ENCODE measurements around the gene NAP1L4.

DNA sequence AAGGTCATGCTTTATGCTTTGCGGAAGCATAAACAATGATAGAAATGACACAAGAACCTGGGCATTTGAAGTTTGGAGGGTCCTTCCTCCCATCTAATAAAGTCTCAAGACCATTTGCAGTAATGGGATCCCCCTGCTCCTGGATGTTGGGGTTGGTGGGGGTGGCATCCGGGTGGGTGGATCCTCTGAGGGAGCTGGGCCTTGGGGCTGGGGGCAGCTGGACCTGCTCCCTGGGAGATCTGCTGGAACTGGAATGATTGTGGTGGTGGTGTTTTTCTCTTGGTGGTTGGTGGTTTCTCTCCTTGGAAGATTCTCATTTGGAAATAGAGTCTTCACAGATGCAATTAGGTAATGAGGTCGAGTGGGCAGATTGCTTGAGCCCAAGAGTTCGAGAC lies 2.2 kb upstream of the NAP1L4 start:
- TF ChIP-seq CTCF (IDR thresholded peaks at IDR 0.05) (no peak), ZFX (IDR thresholded peaks at IDR 0.05; ENCODE audit: borderline replicate concordance) (no peak)

All from 22Rv1 (cell line).